Measurements from ENCODE around the gene SEZ6L2. TPM values are rescaled to one million over a fixed set of nuclear protein-coding genes. Genes with fewer than 3 reads are reported as not detected.

Gene SEZ6L2
- total and polyA plus RNA-seq, 2 of the 8 experiments (the other 6 are each of a cell fraction or from before 2014, with no cell fraction given): 43.5 to 47.7 TPM

DNA sequence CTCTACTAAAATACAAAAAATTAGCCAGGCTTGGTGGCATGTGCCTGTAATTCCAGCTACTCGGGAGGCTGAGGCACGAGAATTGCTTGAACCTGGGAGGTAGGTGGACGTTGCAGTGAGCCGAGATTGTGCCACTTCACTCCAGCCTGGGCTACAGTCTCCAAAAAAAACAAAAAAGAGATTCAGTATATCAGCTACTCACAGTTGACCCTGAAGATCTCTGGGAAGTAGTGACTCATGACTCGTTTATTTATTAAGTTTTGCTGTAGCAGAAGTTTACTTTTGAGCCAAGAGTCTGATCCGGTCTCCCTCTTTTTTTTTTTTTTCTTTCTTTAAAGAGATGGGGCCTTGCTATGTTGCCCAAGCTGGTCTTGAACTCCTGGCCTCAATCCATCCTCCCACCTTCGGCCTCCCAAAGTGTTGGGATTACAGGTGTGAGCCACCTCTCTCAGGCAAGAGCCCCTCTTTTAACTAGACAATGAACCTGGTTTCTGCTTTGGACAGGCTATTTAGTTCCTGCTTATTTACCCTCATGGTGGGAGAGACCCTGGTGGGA, 74.7 kb downstream of the SEZ6L2 start (continued):
- TF ChIP-seq HDAC6 (IDR thresholded peaks at IDR 0.05; ENCODE audit: low read depth, low read length) (no peak), TAF1 (IDR thresholded peaks at IDR 0.05; ENCODE audit: low read depth, low read length) (no peak), CHD2 (IDR thresholded peaks at IDR 0.05; ENCODE audit: low read length) (no peak), PHF8 (conservative IDR thresholded peaks at IDR 0.05; ENCODE audit: low read depth, low read length) (no peak), SP2 (IDR thresholded peaks at IDR 0.05; ENCODE audit: low read length) (no peak)
- TF ChIP-seq, protein P1, sequence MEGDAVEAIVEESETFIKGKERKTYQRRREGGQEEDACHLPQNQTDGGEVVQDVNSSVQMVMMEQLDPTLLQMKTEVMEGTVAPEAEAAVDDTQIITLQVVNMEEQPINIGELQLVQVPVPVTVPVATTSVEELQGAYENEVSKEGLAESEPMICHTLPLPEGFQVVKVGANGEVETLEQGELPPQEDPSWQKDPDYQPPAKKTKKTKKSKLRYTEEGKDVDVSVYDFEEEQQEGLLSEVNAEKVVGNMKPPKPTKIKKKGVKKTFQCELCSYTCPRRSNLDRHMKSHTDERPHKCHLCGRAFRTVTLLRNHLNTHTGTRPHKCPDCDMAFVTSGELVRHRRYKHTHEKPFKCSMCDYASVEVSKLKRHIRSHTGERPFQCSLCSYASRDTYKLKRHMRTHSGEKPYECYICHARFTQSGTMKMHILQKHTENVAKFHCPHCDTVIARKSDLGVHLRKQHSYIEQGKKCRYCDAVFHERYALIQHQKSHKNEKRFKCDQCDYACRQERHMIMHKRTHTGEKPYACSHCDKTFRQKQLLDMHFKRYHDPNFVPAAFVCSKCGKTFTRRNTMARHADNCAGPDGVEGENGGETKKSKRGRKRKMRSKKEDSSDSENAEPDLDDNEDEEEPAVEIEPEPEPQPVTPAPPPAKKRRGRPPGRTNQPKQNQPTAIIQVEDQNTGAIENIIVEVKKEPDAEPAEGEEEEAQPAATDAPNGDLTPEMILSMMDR (IDR thresholded peaks at IDR 0.05; ENCODE audit: control extremely low read depth in 1 of 3, insufficient read depth in 1 of 3, low read depth in 1 of 3, low read length in 3 of 3): no peak
